HepG2 (cell line): ENCODE measurements around the gene FMNL2. TPM values are rescaled to one million over a fixed set of nuclear protein-coding genes. Genes with fewer than 3 reads are reported as not detected.

Experiments used
- AHDC1 ChIP-seq: sonication (generic); formaldehyde crosslinking; IDR thresholded peaks from 2 replicates; pipeline ENCODE4 v1.5.1; 2020; ENCODE audit warnings: mild to moderate bottlenecking, missing genetic modification reagents, borderline replicate concordance
- ARID5B ChIP-seq: IDR thresholded peaks from 2 replicates; pipeline ENCODE4 v1.4.0; 2020; ENCODE audit warnings: mild to moderate bottlenecking, missing genetic modification reagents
- CC2D1A ChIP-seq: sonication (generic); formaldehyde crosslinking; IDR thresholded peaks from 2 replicates; pipeline ENCODE4 v1.8.1; 2023; ENCODE audit warnings: mild to moderate bottlenecking, missing genetic modification reagents
- FOXA1 ChIP-seq, 2 experiments: fragments of 450-650 bp in 1 of 2; sonication (generic) in 1 of 2; formaldehyde crosslinking in 1 of 2; IDR thresholded peaks; 2 replicates each; pipeline versions ENCODE4 v1.4.0 to v1.6.1; 2016 to 2020; ENCODE audit warnings: missing genetic modification reagents in 1 of 2
- KLF13 ChIP-seq: sonication (generic); formaldehyde crosslinking; IDR thresholded peaks from 2 replicates; pipeline ENCODE4 v1.4.0; 2020; ENCODE audit warnings: mild to moderate bottlenecking, missing genetic modification reagents
- KLF16 ChIP-seq, 2 experiments: sonication (generic) in 1 of 2; formaldehyde crosslinking in 1 of 2; IDR thresholded peaks; 2 replicates each; pipeline versions ENCODE4 v1.6.1 to v1.8.0; 2016 to 2023; ENCODE audit warnings: missing genetic modification reagents in 2 of 2, missing compliant biosample characterization in 1 of 2
- RAD21 ChIP-seq: fragments of 450-650 bp; formaldehyde crosslinking; IDR thresholded peaks from 2 replicates; pipeline ENCODE4 v1.5.0; 2020; ENCODE audit warnings: mild to moderate bottlenecking
- RARA ChIP-seq: IDR thresholded peaks from 2 replicates; pipeline ENCODE4 v1.6.1; 2016; ENCODE audit warnings: missing genetic modification reagents, missing compliant biosample characterization
- SCMH1 ChIP-seq: sonication (generic); formaldehyde crosslinking; IDR thresholded peaks from 2 replicates; pipeline ENCODE4 v1.9.0; 2021; ENCODE audit warnings: missing genetic modification reagents, mild to moderate bottlenecking, borderline replicate concordance
- SNAI1 ChIP-seq: sonication (generic); formaldehyde crosslinking; IDR thresholded peaks from 2 replicates; pipeline ENCODE4 v1.5.0; 2020; ENCODE audit warnings: mild to moderate bottlenecking, missing genetic modification reagents, borderline replicate concordance
- STAT5B ChIP-seq: sonication (generic); formaldehyde crosslinking; IDR thresholded peaks from 2 replicates; pipeline ENCODE4 v1.4.0; 2020; ENCODE audit warnings: missing genetic modification reagents
- ZBED4 ChIP-seq: sonication (generic); formaldehyde crosslinking; IDR thresholded peaks from 2 replicates; pipeline ENCODE4 v1.4.0; 2020; ENCODE audit warnings: missing genetic modification reagents, borderline replicate concordance
- ZFYVE20 ChIP-seq: sonication (generic); formaldehyde crosslinking; IDR thresholded peaks from 2 replicates; pipeline ENCODE4 v1.8.0; 2023; ENCODE audit warnings: low read depth, mild to moderate bottlenecking, moderate library complexity, missing genetic modification reagents, borderline replicate concordance
- ZNF414 ChIP-seq: sonication (generic); formaldehyde crosslinking; IDR thresholded peaks from 2 replicates; pipeline ENCODE4 v1.5.0; 2020; ENCODE audit warnings: missing genetic modification reagents
- ZNF550 ChIP-seq: sonication (generic); formaldehyde crosslinking; IDR thresholded peaks from 2 replicates; pipeline ENCODE4 v1.4.0; 2020; ENCODE audit warnings: mild to moderate bottlenecking, missing genetic modification reagents, borderline replicate concordance
- ZNF672 ChIP-seq: sonication (generic); formaldehyde crosslinking; IDR thresholded peaks from 2 replicates; pipeline ENCODE4 v1.8.1; 2022; ENCODE audit warnings: missing genetic modification reagents
- polyA plus RNA-seq, 8 experiments: library from polyadenylated mRNA; depleted of rRNA in 3 of 8; stranded (reverse) in 7 of 8; unstranded in 1 of 8; fragments of >200 nt; fragmentation: Illumina TruSeq in 4 of 8; extraction: Trizol in 4 of 8; gene quantifications; 2 replicates each; pipeline versions ENCODE4 v1.2.1 to v1.2.3, GENCODE V29; 2011 to 2016; ENCODE audit warnings: low read depth in 4 of 8, missing spikeins in 1 of 8, mixed read lengths in 1 of 8; ENCODE audit not compliant: insufficient read depth in 1 of 8
- total RNA-seq, 5 experiments: library from RNA; depleted of rRNA; stranded (reverse); fragments of >200 nt; fragmentation: Illumina TruSeq; extraction: Trizol; gene quantifications; 2 replicates each; pipeline ENCODE4 v1.2.3, GENCODE V29; 2016; ENCODE audit warnings: low read depth in 1 of 5

FMNL2 gene
- total and polyA plus RNA-seq, 2 of the 13 experiments (the other 11 are each of a cell fraction or from before 2014, with no cell fraction given), result 66.5 to 67.7 TPM

- TF ChIP-seq ARID5B (CRISPR knock-in tag) (peak; percentile 76), FOXA1 (IDR thresholded peaks at IDR 0.05) (no peak), FOXA1 (CRISPR knock-in tag; IDR thresholded peaks at IDR 0.05) (0 out of 2 replicates have a peak, but pooled peaks have one; percentile 20), SCMH1 (no peak), ZNF550 (CRISPR knock-in tag) (no peak), CC2D1A (CRISPR knock-in tag) (no peak), RARA (peak; percentile 67), ZNF672 (CRISPR knock-in tag) (no peak), KLF16 (CRISPR knock-in tag; IDR thresholded peaks at IDR 0.05) (0 out of 4 replicates have a peak, but pooled peaks of 1 of the 2 experiments have one; percentile 45), SNAI1 (CRISPR knock-in tag) (no peak), ZNF414 (CRISPR knock-in tag) (no peak), STAT5B (no peak), RAD21 (no peak), ZFYVE20 (no peak), AHDC1 (peak; percentile 35; the same call in 1 of the 2 replicates), KLF13 (CRISPR knock-in tag) (no peak), ZBED4 (CRISPR knock-in tag) (no peak)
Measured at GRCh38 chr2:152353364-152353763, 18.4 kb downstream of the FMNL2 start (continued).
